Psoas muscle (tissue), 8 donors: Measurements from ENCODE around the gene SPACDR. TPM values are rescaled to one million over a fixed set of nuclear protein-coding genes. Genes with fewer than 3 reads are reported as not detected.

Experiments used
- ATAC-seq, 4 donors: fragments of 200-7000 bp; cut with Tn5 transposase; one replicate each; pipeline ENCODE4 v1.9.1; 2020; ENCODE audit warnings: moderate library complexity in 3 of 4, mild to moderate bottlenecking in 2 of 4
- DNase-seq, 2 donors: peaks; one replicate each; pipeline ENCODE4 v3.0.0-alpha.2; 2020
- H3K27ac ChIP-seq: fragments of 200-600 bp; one replicate; pipeline ENCODE4 v1.8.0; 2022
- H3K27me3 ChIP-seq, 3 donors: fragments of 200-600 bp in 1 of 3; one replicate each; pipeline versions ENCODE4 v1.6.1 to v1.8.0; 2013 to 2022; ENCODE audit warnings: low read length in 2 of 3, mild to moderate bottlenecking in 2 of 3, moderate library complexity in 1 of 3; ENCODE audit not compliant: insufficient read depth in 3 of 3
- H3K36me3 ChIP-seq, 2 donors: fragments of 200-600 bp in 1 of 2; one replicate each; pipeline versions ENCODE4 v1.6.1 to v1.8.0; 2013 to 2022; ENCODE audit warnings: low read depth in 1 of 2, mild to moderate bottlenecking in 1 of 2, moderate library complexity in 1 of 2; ENCODE audit not compliant: insufficient read depth in 1 of 2
- H3K4me1 ChIP-seq: fragments of 200-600 bp; one replicate; pipeline ENCODE4 v1.8.0; 2022
- H3K4me3 ChIP-seq: fragments of 200-600 bp; one replicate; pipeline ENCODE4 v1.8.0; 2022; ENCODE audit warnings: mild to moderate bottlenecking
- H3K9me3 ChIP-seq: fragments of 200-600 bp; one replicate; pipeline ENCODE4 v1.8.0; 2022
- WGBS, 3 donors: extraction: QIAGEN DNeasy Blood & Tissue Kit; methylation state at CpG; one replicate each; pipeline versions ENCODE4 v1.1.6 to v1.1.7; 2013; 5-methylcytosine and 5-hydroxymethylcytosine counted together
- intact Hi-C, 2 donors: fragments of 100-400 bp; cut with DNase I; formaldehyde crosslinking; loops; one replicate each; pipeline versions ENCODE4 v1.11.0 to v1.14.2; 2022
- long read RNA-seq, 2 donors: library from polyadenylated mRNA; unstranded; transcript quantifications; one replicate each; pipeline ENCODE4 v2.0.0, GENCODE V29; 2021
- polyA plus RNA-seq, 3 donors: library from polyadenylated mRNA; stranded (reverse); fragments of 200-250 nt; gene quantifications; one replicate each; pipeline ENCODE4 v1.2.3, GENCODE V29; 2013
- total RNA-seq, 4 donors: library from RNA; stranded (reverse); fragmentation: NEBNext Ultra II Directional in 2 of 4; extraction: Animal tissue kit (Norgen Biotek cat#: 25700) in 2 of 4; gene quantifications; one replicate each; pipeline versions ENCODE4 v1.2.1 to v1.2.4, GENCODE V29; 2021 to 2023
- TF ChIP-seq, protein P1 (sequence below): fragments of 200-600 bp; IDR thresholded peaks from one replicate; pipeline ENCODE4 v1.8.0; 2022; ENCODE audit warnings: antibody characterized with exemption
- donor health status: healthy with polysubstance abuse.
- donor health status: DM: no; HTN: no; CAD: no; lungs with moderate emphysema.
- donor health status: Bipolar disorder and iron deficiency.
- donor health status: healthy.
- donor health status: DM: yes; HTN: yes; CAD: no.
- donor health status: DM: no; HTN: no; CAD: no.
- donor health status: DM: no; HTN: no; CAD: no.
- donor health status: DM: yes; HTN: yes; CAD: no.

The SPACDR gene, protein sequence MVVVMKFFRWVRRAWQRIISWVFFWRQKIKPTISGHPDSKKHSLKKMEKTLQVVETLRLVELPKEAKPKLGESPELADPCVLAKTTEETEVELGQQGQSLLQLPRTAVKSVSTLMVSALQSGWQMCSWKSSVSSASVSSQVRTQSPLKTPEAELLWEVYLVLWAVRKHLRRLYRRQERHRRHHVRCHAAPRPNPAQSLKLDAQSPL
- total RNA-seq (not detected), polyA plus RNA-seq (under 1 TPM in 2 of 3 donors, not detected in 1; 0.17 to 0.25 TPM)
- long read RNA-seq, donor 1, result 0 reads
- long read RNA-seq, donor 2, result 0 reads

DNA sequence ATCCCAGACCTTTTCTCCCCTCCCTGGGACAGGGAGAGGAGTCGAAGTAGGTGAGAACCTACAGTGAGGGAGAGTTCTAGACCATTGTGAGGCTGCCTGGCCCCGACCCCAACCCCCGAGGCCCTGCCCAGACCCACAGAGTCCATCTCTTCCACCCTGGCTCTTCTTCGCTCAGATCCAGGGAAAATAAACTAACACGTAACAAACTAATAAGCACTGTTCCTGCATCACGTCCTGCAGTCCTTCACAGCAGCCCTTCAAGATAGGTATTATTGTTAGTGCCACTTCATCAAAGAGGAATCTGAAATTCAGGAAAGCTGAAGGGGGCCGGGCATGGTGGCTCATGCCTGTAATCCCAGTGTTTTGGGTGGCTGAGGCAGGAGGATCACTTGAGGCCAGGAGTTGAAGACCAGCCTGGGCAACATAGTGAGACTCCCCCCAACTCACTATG, at the start of gene SPACDR:
Gene SPACDR, minus strand, starts transcription at position 51 of the 451 bp plus-strand sequence. CDS start 235 bp downstream, outside the sequence.
- peaks cover 7% of the 10 kb centered on the region for H3K4me1 ChIP-seq
- no peaks in the 10 kb centered on the region for H3K36me3 ChIP-seq
- no peak within 1 kb of the TSS for H3K4me3 ChIP-seq
- TF ChIP-seq, protein P1, sequence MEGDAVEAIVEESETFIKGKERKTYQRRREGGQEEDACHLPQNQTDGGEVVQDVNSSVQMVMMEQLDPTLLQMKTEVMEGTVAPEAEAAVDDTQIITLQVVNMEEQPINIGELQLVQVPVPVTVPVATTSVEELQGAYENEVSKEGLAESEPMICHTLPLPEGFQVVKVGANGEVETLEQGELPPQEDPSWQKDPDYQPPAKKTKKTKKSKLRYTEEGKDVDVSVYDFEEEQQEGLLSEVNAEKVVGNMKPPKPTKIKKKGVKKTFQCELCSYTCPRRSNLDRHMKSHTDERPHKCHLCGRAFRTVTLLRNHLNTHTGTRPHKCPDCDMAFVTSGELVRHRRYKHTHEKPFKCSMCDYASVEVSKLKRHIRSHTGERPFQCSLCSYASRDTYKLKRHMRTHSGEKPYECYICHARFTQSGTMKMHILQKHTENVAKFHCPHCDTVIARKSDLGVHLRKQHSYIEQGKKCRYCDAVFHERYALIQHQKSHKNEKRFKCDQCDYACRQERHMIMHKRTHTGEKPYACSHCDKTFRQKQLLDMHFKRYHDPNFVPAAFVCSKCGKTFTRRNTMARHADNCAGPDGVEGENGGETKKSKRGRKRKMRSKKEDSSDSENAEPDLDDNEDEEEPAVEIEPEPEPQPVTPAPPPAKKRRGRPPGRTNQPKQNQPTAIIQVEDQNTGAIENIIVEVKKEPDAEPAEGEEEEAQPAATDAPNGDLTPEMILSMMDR, result no peak
- DNase-seq, result no peak
- H3K27ac ChIP-seq, result no peak within 1 kb of the TSS
- WGBS, 3 donors, result 72 to 86% (median 74%) methylated on average over 7 of the region's 7 CpGs
- no peaks in the 10 kb centered on the region for H3K27me3 ChIP-seq
- ATAC-seq, result no peak
- intact Hi-C loops, result no loop called here
- H3K9me3 ChIP-seq, result no peaks in the 10 kb centered on the region

GRCh38 chr7:100513212-100513810, 49.3 kb upstream of the SPACDR start:
- Histone ChIP-seq H3K36me3 (no peaks in the 10 kb centered on the region), H3K27ac (no peak overlapping the region), H3K9me3 (no peaks in the 10 kb centered on the region), H3K27me3 (peaks cover 0 to 9% (median 2%) of the 10 kb centered on the region in 3 donors), H3K4me3 (no peak overlapping the region), H3K4me1 (no peaks in the 10 kb centered on the region)
- WGBS, 3 donors, result 86% methylated on average over 9 of the region's 9 CpGs
- TF ChIP-seq, protein P1, result no peak
- ATAC-seq, result no peak
- intact Hi-C loops, result no loop called here
- no peak for DNase-seq

DNA sequence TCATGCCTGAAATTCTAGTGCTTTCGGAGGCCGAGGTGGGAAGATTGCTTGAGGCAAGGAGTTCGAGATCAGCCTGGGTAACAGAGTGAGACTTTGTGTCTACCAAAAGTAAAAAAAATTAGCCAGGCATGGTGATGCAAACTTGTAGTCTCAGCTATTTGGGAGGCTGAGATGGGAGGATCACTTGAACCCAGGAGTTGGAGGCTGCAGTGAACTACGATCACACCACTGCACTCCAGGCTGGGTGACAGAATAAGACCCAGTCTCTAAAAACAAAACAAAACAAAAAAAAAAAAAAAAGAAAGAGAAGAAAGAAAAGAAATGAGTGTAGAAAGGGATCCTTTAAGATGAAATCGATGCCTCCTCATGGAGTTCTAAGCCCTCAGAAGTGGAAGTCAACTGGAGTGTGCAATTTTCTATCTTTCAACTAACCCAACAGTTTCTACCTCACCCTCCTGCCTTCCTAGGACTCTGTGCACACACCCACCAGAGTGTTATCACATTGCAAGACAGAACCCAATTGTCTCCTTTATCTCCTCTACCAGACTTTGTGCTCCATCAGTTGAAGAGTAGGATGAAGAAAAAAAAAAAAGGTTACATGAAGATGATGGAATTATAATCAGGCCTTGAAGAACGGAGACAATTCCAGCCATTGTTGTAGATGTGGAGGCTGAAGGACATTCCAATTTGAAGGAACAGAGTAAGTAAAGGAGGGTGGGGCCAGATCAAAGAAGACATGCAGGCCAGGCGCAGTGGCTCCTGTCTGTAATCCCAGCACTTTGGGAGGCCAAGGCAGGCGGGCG, 46.6 kb upstream of the SPACDR start:
- H3K27ac ChIP-seq, result no peak overlapping the region
- no peaks in the 10 kb centered on the region for H3K9me3 ChIP-seq
- no peak overlapping the region for H3K4me3 ChIP-seq
- DNase-seq (no peak), ATAC-seq (no peak)
- no peaks in the 10 kb centered on the region for H3K36me3 ChIP-seq
- TF ChIP-seq, protein P1, result no peak
- WGBS, 3 donors, result 90 to 91% (median 91%) methylated on average over 9 of the region's 9 CpGs
- H3K27me3 ChIP-seq, result peaks cover 0 to 9% (median 2%) of the 10 kb centered on the region in 3 donors
- intact Hi-C loops, result no loop called here
- H3K4me1 ChIP-seq, result no peaks in the 10 kb centered on the region

- DNase-seq, result no peak
- 16 to 25% (median 22%) methylated on average over 15 of the region's 15 CpGs for WGBS, 3 donors
Measured at GRCh38 chr7:100509231-100509630, 45.2 kb upstream of the SPACDR start.

More at GRCh38 chr7:100509231-100509630, 45.2 kb upstream of the SPACDR start:
- no peak overlapping the region for H3K27ac ChIP-seq
- no peak for ATAC-seq
- H3K4me1 ChIP-seq, result no peaks in the 10 kb centered on the region
- H3K9me3 ChIP-seq, result no peaks in the 10 kb centered on the region
- no peaks in the 10 kb centered on the region for H3K36me3 ChIP-seq
- TF ChIP-seq, protein P1, result no peak
- peaks cover 0 to 9% (median 2%) of the 10 kb centered on the region in 3 donors for H3K27me3 ChIP-seq
- intact Hi-C loops, result no loop called here
- H3K4me3 ChIP-seq, result no peak overlapping the region
